22Rv1 (cell line): ENCODE results near the gene FBXO30.

Experiments used
- H3K27ac ChIP-seq: fragments of 450-650 bp; 2 replicates; pipeline ENCODE4 v1.5.1; 2017
- ZFX ChIP-seq: fragments of 450-650 bp; IDR thresholded peaks from 2 replicates; pipeline ENCODE4 v1.6.1; 2017; ENCODE audit warnings: antibody characterized with exemption, borderline replicate concordance
- TF ChIP-seq, protein P1 (sequence below): fragments of 450-650 bp; IDR thresholded peaks from 2 replicates; pipeline ENCODE4 v1.5.1; 2017; ENCODE audit warnings: mild to moderate bottlenecking

Gene FBXO30

DNA sequence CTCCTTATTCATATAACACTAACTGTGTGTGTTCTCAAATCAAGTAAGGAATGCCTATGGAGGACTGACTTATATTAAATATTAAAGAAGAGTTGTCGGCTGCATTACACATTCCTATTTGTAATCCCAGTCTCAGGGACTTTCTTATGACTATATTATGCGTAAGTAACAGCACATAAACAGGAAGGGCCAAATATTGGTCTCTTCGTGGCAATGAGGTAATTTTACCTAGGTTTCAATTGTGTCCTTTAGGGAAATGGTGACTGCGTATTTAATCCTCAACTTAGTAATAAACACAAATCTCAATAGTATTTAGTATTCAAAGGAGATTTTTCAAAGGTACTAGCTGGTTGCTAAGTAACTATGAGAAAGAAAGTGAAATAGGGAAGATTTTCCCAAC lies 56.5 kb downstream of the FBXO30 start:
- TF ChIP-seq, protein P1, sequence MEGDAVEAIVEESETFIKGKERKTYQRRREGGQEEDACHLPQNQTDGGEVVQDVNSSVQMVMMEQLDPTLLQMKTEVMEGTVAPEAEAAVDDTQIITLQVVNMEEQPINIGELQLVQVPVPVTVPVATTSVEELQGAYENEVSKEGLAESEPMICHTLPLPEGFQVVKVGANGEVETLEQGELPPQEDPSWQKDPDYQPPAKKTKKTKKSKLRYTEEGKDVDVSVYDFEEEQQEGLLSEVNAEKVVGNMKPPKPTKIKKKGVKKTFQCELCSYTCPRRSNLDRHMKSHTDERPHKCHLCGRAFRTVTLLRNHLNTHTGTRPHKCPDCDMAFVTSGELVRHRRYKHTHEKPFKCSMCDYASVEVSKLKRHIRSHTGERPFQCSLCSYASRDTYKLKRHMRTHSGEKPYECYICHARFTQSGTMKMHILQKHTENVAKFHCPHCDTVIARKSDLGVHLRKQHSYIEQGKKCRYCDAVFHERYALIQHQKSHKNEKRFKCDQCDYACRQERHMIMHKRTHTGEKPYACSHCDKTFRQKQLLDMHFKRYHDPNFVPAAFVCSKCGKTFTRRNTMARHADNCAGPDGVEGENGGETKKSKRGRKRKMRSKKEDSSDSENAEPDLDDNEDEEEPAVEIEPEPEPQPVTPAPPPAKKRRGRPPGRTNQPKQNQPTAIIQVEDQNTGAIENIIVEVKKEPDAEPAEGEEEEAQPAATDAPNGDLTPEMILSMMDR, result no peak
- TF ChIP-seq ZFX, result no peak
- no peak overlapping the region for H3K27ac ChIP-seq

DNA sequence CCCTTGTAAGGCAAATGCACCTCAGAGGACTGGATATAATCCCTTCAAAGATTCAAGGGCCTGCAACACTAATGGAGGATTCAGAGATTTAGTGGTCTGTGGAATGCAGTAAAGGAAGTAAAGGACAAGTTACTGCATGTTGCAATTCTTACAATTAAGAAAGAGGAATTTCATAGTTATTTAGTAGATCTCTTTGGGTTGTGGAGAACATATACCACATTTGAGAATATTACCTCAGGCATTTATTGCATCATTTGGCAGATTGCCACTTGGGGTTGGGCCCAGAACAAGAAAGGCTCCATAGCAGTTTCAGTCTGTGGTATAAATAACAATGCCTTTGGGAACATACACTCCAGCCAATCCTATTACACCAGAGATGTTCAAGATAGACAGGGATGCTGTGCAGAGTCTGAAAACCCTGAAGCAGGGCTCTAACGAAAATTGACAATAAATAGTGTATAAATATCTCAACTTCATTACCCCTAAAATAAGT lies 58.4 kb downstream of the FBXO30 start:
- TF ChIP-seq, protein P1, result no peak
- no peak for TF ChIP-seq ZFX
- H3K27ac ChIP-seq, result no peak overlapping the region

DNA sequence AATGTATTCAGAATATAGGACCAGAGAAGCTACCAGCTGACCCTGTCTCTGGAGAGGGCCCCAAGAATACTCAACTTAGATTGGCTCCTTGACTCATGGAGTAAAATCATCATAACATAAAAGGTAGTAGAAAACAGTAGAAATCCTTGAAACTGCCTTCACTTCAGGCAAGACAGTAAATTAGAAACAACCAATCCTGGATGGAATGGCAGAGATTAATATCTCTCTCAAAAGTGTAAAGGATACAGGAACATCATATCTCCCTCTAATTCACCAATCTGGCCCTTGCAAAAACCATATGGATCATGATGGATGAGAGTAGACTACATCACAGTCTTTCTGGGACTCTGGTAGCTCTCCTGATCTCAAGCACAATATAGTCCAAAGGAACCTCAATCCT lies 58.9 kb downstream of the FBXO30 start:
- TF ChIP-seq, protein P1, result no peak
- TF ChIP-seq ZFX, result no peak
- no peak overlapping the region for H3K27ac ChIP-seq

DNA sequence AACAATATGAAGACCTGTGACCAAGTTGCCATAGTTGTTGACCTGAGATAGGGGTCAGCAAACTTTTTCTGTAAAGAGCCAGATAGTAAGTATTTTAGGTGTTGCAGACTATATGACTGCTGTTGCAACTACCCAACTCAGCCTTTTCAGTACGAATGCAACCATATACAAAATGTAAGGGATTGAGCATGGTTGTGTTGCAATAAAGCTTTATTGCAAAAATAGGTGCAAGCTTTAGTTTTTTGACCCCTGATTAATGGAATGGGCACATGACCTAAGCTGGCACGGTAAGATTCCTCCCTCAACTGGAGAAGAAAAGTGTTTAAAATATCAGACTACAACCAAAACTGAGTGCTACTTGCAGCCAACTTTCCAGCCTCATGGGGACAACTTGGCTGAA lies 62.0 kb downstream of the FBXO30 start:
- no peak overlapping the region for H3K27ac ChIP-seq
- no peak for TF ChIP-seq ZFX
- TF ChIP-seq, protein P1, result no peak

DNA sequence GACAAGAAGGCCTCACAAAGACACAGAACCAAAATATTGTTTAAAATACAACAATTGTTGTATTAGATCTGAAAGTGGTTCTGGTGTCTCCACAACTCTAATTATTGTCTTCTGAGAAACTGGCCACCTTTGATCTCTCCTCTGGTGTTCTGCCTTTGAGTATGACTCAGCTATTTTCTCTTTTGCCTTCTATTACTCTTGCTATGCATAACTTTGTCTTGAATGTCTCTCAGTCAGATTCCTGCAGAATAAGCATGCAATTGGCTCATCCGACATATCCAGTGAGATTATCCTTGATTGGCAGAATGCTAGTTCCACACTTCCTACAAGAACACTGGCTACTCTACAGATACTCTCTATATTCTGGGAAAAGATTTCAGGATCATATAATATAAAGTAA lies 65.0 kb downstream of the FBXO30 start:
- TF ChIP-seq, protein P1, result no peak
- no peak for TF ChIP-seq ZFX
- H3K27ac ChIP-seq, result no peak overlapping the region

DNA sequence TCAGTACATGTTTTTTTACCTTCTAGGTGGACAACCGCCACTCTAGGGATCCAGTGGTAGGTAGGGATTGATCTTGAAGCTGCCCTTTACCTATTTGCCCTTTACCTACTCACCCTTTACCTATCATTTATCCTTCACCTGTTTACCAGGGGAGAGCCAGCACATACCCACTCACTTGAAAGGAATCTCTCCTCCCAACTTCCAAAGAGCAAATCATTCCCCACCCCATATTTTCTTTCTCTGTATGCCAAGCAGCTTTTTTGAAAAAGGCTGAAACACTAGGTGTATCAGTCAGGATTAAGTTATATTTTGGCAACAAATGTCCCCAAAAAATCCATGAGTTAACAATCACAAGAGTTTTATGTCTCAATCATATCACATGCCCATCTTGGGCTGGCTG lies 68.7 kb downstream of the FBXO30 start:
- H3K27ac ChIP-seq, result no peak overlapping the region
- TF ChIP-seq ZFX, result no peak
- TF ChIP-seq, protein P1, result no peak

DNA sequence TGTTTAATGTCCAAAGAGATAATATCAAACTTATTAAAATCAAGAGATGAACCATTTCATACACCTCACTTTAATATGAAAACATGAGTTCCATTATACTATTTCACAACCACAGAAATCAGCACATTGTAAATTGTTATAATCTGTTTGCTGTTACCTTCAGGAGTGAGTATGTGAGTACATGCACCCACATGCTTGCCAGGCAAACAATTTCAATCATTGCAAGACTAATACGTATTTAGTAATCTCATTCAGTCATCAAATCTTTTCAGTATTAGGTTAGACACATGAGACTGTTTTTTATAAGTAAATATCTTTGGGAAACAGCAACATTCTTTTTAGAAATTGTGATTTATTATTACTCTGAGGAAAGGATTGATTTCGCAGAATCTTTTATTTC lies 70.0 kb downstream of the FBXO30 start:
- H3K27ac ChIP-seq, result no peak overlapping the region
- no peak for TF ChIP-seq ZFX
- TF ChIP-seq, protein P1, result no peak
